Body of pancreas (tissue), 4 donors: Measurements from ENCODE around the gene KRT80.

Experiments
- POLR2A ChIP-seq, 3 donors: fragments of 450-650 bp; IDR thresholded peaks; one replicate each; pipeline ENCODE4 v1.6.1; 2016; ENCODE audit warnings: antibody characterized with exemption in 3 of 3, mild to moderate bottlenecking in 2 of 3
- TF ChIP-seq, protein P1 (sequence below), 7 experiments: fragments of 450-650 bp in 4 of 7; fragments of 200-600 bp in 3 of 7; sonication (generic) in 3 of 7; IDR thresholded peaks; one replicate each; pipeline ENCODE4 v1.5.1; 2016 to 2019; ENCODE audit warnings: antibody characterized with exemption in 7 of 7

DNA sequence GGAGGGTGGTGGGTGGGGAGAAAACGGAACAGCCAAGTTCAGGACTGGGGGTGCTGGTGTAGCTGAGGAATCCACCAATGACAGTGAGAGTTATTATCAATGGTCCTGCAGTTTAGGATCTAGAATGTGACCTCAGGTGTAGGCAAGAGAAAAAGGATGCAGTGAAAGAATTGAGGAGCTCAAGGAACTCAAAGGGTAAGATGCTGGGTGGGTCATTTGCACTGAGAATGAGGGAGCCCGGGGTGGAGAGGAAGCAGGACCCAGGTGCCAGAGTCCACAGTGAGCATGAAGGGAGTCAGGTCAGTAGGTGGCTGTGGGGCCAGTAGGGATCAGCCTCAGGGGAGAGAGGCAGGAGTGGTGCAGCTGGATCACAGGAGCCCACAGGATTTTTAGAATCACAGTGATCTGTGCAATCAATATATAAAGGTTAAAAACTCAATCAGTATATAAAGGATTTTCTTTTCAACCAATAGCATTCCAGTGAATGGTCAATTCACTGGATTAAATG lies 38.1 kb upstream of the KRT80 start:
- TF ChIP-seq, protein P1, sequence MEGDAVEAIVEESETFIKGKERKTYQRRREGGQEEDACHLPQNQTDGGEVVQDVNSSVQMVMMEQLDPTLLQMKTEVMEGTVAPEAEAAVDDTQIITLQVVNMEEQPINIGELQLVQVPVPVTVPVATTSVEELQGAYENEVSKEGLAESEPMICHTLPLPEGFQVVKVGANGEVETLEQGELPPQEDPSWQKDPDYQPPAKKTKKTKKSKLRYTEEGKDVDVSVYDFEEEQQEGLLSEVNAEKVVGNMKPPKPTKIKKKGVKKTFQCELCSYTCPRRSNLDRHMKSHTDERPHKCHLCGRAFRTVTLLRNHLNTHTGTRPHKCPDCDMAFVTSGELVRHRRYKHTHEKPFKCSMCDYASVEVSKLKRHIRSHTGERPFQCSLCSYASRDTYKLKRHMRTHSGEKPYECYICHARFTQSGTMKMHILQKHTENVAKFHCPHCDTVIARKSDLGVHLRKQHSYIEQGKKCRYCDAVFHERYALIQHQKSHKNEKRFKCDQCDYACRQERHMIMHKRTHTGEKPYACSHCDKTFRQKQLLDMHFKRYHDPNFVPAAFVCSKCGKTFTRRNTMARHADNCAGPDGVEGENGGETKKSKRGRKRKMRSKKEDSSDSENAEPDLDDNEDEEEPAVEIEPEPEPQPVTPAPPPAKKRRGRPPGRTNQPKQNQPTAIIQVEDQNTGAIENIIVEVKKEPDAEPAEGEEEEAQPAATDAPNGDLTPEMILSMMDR (IDR thresholded peaks at IDR 0.05): no peak
- no peak for TF ChIP-seq POLR2A (IDR thresholded peaks at IDR 0.05)
